GM21717 (cell line): ENCODE measurements around the gene CD99L2.

ENCODE experiments used
- ATAC-seq: cut with Tn5 transposase; IDR thresholded peaks from one replicate; pipeline ENCODE4 v1.9.1; 2021; ENCODE audit warnings: mild to moderate bottlenecking, moderate library complexity; ENCODE audit not compliant: unreplicated experiment

Gene CD99L2

GRCh38 chrX:150766351-150767044, 132.0 kb downstream of the CD99L2 start:
- ATAC-seq, result no peak

GRCh38 chrX:150765782-150766350, 132.6 kb downstream of the CD99L2 start:
- ATAC-seq, result no peak

DNA sequence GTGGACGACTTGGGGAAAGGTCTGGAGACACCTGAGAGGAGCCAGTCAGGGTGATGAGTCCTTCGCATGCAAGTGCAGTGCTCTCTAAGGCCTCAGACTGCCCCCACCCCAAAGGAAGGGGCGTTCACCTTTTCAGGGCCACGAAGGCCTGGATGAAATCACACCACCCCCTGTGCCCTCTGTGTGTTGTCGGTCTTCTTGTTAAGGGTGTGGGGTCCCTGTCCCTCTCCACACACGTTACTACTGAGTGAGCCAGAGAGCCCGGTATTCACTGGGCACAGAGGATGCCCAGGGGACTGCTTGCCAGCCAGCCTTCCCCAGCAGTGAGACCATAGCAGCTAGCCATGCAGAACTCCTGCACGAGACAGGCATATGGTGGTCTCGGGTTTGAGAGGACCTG, 133.2 kb downstream of the CD99L2 start:
- no peak for ATAC-seq

GRCh38 chrX:150763810-150764209, 134.7 kb downstream of the CD99L2 start:
- ATAC-seq, result no peak

- no peak for ATAC-seq
Measured at GRCh38 chrX:150763303-150763797, 135.1 kb downstream of the CD99L2 start.

- ATAC-seq, result no peak
Measured at GRCh38 chrX:150762258-150763165, 136.0 kb downstream of the CD99L2 start.

DNA sequence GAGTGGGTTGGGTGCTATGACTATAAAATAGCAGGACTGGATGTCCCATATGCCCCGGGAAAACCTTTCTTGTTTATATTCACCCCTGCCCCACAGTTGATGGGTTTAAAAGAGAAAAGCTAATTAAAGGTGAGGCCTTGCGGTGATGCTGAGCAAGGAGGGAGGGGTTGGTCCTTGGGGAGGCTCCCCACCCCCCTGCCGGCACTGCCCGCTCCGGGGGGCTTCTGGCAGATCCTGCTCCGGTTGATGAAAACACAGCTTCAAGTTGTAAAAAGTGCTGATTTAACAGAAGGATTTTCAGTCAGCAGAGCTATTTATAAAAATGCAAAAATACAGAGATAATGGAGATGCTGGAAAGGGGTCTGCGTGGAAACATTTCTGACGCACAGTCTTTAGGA, 136.7 kb downstream of the CD99L2 start:
- no peak for ATAC-seq

GRCh38 chrX:150761176-150761818, 137.2 kb downstream of the CD99L2 start:
- no peak for ATAC-seq

GRCh38 chrX:150759568-150760416, 138.7 kb downstream of the CD99L2 start:
- no peak for ATAC-seq

GRCh38 chrX:150757371-150757770, 141.1 kb downstream of the CD99L2 start:
- ATAC-seq, result no peak

GRCh38 chrX:150753968-150754367, 144.5 kb downstream of the CD99L2 start:
- no peak for ATAC-seq

GRCh38 chrX:150753357-150753756, 145.1 kb downstream of the CD99L2 start:
- ATAC-seq, result no peak

- no peak for ATAC-seq
Measured at GRCh38 chrX:150752124-150752523, 146.3 kb downstream of the CD99L2 start.

DNA sequence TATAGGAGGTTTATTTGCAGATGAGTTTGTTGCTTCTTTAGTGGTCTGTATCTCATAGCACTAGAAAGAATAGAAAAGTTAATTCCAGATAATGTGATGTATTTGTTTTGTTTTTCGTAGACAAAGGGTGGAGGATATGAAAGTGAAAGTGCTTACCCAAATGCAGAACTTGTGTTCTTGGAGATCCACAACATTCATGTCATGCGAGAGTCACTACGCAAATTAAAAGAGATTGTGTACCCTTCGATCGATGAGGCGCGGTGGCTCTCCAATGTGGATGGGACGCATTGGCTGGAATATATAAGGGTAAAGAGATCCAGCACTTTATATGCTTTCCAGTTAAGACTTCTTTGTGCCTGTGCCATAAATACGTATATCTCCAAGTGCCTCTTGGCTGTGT, 162.0 kb downstream of the CD99L2 start:
- ATAC-seq, result no peak

DNA sequence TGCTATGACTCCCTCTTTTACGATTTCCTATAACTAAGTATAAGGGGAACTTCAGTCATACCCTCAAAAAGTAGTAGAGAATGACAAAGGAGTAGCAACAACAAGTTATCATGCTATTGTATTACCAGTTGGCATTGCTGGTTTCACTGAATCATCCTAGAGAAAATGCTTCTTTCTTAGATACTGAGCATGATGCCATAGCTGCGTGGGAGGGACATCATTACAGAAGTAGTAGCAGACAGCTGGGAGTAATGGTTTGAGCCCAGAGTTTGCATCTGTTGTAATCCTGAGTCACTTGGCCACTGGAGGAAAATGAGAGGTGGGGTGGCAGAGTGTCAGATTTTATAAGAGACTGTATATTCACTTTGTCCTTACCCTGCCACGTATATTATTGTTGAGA, 166.7 kb downstream of the CD99L2 start:
- ATAC-seq, result no peak

- ATAC-seq, result no peak
Measured at GRCh38 chrX:150730719-150731118, 167.7 kb downstream of the CD99L2 start.

DNA sequence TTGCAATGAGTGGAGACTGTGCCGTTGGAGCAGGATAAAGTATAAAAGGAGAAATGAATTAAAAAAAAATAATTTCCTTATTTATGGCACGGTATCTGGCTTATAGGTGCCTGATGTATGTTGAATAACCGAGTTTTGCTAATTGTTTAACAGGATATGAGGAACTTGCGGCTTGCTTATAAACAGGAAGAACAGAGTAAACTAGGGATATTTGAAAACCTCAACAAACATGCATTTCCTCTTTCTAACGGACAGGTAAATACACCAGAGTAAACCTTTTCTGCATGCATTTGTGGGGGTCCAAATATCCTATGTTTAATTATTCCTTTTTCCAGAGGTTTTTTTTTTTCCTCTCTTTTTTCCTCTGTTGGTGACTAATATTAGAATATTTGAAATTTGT, 168.5 kb downstream of the CD99L2 start:
- ATAC-seq, result no peak

GRCh38 chrX:150719621-150720020, 178.8 kb downstream of the CD99L2 start:
- ATAC-seq, result no peak
